ENCODE results near the gene LRRC56. TPM values are rescaled to one million over a fixed set of nuclear protein-coding genes. Genes with fewer than 3 reads are reported as not detected.

Gene LRRC56
- total and polyA plus RNA-seq, 9 of the 15 experiments (the other 6 are each of a cell fraction or from before 2014, with no cell fraction given): 0.03 to 4.5 (median 1.0) TPM; not detected in 1

DNA sequence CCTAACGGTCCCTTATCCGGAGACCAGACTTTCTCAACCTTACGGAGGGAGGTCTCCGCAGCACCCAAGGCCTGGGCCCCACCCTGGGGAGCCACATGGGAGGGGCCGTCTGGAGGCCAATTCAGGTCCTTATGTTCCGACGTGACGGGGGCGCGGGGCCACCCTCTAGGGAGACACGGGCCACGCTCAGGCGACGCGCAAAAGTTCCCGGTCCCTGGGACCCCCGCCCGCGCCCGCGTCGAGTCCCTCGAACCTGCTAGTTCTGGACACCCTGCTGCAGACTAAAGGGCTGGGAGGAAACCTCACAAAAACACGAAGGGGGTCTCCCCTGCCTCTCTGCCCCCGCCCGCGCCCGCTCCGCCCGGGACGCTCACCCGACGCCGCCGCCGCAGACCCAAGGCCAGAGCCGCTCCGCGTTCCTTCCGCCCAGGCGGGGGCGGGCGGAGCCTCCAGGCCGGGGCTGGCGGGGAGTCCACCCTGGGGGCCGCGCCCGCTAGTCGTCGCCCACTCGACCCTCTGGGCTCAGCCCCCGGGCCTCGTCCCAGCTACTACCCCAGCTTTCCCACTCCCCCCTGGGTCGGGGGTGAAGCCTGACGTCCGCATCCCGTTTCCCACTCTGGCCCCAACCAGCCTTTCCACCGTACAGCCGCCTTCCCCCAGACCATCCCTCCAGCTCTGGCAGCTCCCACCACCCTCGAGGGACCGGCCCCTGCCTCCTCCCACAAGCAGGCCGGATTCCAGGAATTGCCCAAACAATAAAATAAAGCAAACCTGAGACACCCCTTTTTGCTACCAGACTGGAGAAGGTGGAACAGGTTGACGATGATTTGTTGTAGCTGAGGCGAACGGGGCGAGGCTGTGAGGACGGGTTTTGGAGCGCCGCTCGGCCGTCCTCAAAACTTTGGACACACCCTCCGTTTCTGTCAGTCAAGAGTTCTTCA is 33.0 kb upstream of the LRRC56 start (continued):
- TF ChIP-seq, protein P1, sequence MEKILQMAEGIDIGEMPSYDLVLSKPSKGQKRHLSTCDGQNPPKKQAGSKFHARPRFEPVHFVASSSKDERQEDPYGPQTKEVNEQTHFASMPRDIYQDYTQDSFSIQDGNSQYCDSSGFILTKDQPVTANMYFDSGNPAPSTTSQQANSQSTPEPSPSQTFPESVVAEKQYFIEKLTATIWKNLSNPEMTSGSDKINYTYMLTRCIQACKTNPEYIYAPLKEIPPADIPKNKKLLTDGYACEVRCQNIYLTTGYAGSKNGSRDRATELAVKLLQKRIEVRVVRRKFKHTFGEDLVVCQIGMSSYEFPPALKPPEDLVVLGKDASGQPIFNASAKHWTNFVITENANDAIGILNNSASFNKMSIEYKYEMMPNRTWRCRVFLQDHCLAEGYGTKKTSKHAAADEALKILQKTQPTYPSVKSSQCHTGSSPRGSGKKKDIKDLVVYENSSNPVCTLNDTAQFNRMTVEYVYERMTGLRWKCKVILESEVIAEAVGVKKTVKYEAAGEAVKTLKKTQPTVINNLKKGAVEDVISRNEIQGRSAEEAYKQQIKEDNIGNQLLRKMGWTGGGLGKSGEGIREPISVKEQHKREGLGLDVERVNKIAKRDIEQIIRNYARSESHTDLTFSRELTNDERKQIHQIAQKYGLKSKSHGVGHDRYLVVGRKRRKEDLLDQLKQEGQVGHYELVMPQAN (IDR thresholded peaks at IDR 0.05; ENCODE audit: borderline replicate concordance): no peak
- TF ChIP-seq ZNF512 (tag; IDR thresholded peaks at IDR 0.05): no peak
- TF ChIP-seq EHMT2 (IDR thresholded peaks at IDR 0.05): no peak
- TF ChIP-seq ZNF740 (CRISPR knock-in tag; IDR thresholded peaks at IDR 0.05): no peak
- no peak for TF ChIP-seq ZNF740 (tag; IDR thresholded peaks at IDR 0.05)
- TF ChIP-seq ZZZ3 (IDR thresholded peaks at IDR 0.05): no peak
- no peak for TF ChIP-seq ZSCAN29 (IDR thresholded peaks at IDR 0.05)
- no peak for TF ChIP-seq MCM2 (IDR thresholded peaks at IDR 0.05; ENCODE audit: low read depth)
- no peak for TF ChIP-seq SIN3B (IDR thresholded peaks at IDR 0.05; ENCODE audit: low read depth)
- TF ChIP-seq KLF16 (IDR thresholded peaks at IDR 0.05): no peak
- peak; percentile 51; the same call in 1 of the 2 replicates for TF ChIP-seq POLR2A (conservative IDR thresholded peaks at IDR 0.05)
- no peak for TF ChIP-seq WHSC1 (IDR thresholded peaks at IDR 0.05; ENCODE audit: low read length)
- TF ChIP-seq CBX5 (IDR thresholded peaks at IDR 0.05; ENCODE audit: borderline replicate concordance, low read depth): no peak
- TF ChIP-seq TCF7L2 (IDR thresholded peaks at IDR 0.05; ENCODE audit: low read depth, low read length): no peak
- TF ChIP-seq, protein P2, sequence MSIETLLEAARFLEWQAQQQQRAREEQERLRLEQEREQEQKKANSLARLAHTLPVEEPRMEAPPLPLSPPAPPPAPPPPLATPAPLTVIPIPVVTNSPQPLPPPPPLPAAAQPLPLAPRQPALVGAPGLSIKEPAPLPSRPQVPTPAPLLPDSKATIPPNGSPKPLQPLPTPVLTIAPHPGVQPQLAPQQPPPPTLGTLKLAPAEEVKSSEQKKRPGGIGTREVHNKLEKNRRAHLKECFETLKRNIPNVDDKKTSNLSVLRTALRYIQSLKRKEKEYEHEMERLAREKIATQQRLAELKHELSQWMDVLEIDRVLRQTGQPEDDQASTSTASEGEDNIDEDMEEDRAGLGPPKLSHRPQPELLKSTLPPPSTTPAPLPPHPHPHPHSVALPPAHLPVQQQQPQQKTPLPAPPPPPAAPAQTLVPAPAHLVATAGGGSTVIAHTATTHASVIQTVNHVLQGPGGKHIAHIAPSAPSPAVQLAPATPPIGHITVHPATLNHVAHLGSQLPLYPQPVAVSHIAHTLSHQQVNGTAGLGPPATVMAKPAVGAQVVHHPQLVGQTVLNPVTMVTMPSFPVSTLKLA (conservative IDR thresholded peaks at IDR 0.05): no peak; a peak in 1 of 4 replicates
- TF ChIP-seq MTA2 (IDR thresholded peaks at IDR 0.05; ENCODE audit: low read depth): no peak
- TF ChIP-seq NFE2L1 (tag; IDR thresholded peaks at IDR 0.05; ENCODE audit: borderline replicate concordance, low read depth): no peak
- TF ChIP-seq ETS2 (tag; IDR thresholded peaks at IDR 0.05; ENCODE audit: borderline replicate concordance, poor library complexity, severe bottlenecking): no peak
- no peak for TF ChIP-seq RFX5 (IDR thresholded peaks at IDR 0.05; ENCODE audit: low read depth, low read length)
- TF ChIP-seq, protein P3, sequence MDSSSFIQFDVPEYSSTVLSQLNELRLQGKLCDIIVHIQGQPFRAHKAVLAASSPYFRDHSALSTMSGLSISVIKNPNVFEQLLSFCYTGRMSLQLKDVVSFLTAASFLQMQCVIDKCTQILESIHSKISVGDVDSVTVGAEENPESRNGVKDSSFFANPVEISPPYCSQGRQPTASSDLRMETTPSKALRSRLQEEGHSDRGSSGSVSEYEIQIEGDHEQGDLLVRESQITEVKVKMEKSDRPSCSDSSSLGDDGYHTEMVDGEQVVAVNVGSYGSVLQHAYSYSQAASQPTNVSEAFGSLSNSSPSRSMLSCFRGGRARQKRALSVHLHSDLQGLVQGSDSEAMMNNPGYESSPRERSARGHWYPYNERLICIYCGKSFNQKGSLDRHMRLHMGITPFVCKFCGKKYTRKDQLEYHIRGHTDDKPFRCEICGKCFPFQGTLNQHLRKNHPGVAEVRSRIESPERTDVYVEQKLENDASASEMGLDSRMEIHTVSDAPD (CRISPR knock-in tag; IDR thresholded peaks at IDR 0.05): no peak
